HFFc6 (cell line): ENCODE measurements around the gene CBFA2T2. TPM values are rescaled to one million over a fixed set of nuclear protein-coding genes. Genes with fewer than 3 reads are reported as not detected.
"Not testable (repeated sequence)": the region's sequence is repeated elsewhere in the genome, so short reads cannot be mapped to it uniquely, and the experiment has no call there.

Source experiments
- DNase-seq: peaks from one replicate; pipeline ENCODE4 v3.0.0-alpha.2; 2018
- H3K27ac Mint-ChIP-seq: 2 replicates; pipeline ENCODE4 v1.8.0; 2020; ENCODE audit warnings: mild to moderate bottlenecking, mixed read lengths
- H3K27me3 Mint-ChIP-seq: 2 replicates; pipeline ENCODE4 v1.8.0; 2021; ENCODE audit warnings: mild to moderate bottlenecking, moderate library complexity, mixed read lengths; ENCODE audit not compliant: insufficient read depth
- H3K36me3 Mint-ChIP-seq: 2 replicates; pipeline ENCODE4 v1.8.0; 2021; ENCODE audit warnings: low read depth, mixed read lengths
- H3K4me1 Mint-ChIP-seq: 2 replicates; pipeline ENCODE4 v1.8.0; 2020; ENCODE audit warnings: low read depth, mixed read lengths
- H3K4me3 Mint-ChIP-seq: 2 replicates; pipeline ENCODE4 v1.8.0; 2020; ENCODE audit warnings: mild to moderate bottlenecking, moderate library complexity, mixed read lengths
- H3K9me3 Mint-ChIP-seq: 2 replicates; pipeline ENCODE4 v1.8.0; 2020; ENCODE audit warnings: mild to moderate bottlenecking, mixed read lengths
- CTCF ChIP-seq: fragments of 200-600 bp; sonication (generic); IDR thresholded peaks from 2 replicates; pipeline ENCODE4 v1.5.0; 2021; ENCODE audit warnings: antibody characterized with exemption, mild to moderate bottlenecking
- total RNA-seq, 6 experiments: library from RNA; stranded (reverse); fragmentation: NEBNext Ultra II Directional; extraction: Animal tissue kit (Norgen Biotek cat#: 25700); gene quantifications; 2 replicates in 1 of 6; 3 replicates in 5 of 6; pipeline ENCODE4 v1.2.3, GENCODE V29; 2021

The CBFA2T2 gene
- total RNA-seq, 6 experiments from 2014 or later: 7.0 to 9.1 (median 8.0) TPM

GRCh38 chr20:33568868-33569801, 79.2 kb downstream of the CBFA2T2 start:
- Mint-ChIP-seq H3K9me3 (no peaks in the 10 kb centered on the region), H3K27ac (no peak overlapping the region), H3K4me1 (peaks cover 7% of the 10 kb centered on the region; the same call in 1 of the 2 replicates), H3K4me3 (no peak overlapping the region), H3K36me3 (no peaks in the 10 kb centered on the region), H3K27me3 (no peaks in the 10 kb centered on the region)
- TF ChIP-seq CTCF: no peak
- DNase-seq: no peak

- no peak overlapping the region for H3K27ac Mint-ChIP-seq
- no peak for DNase-seq
- H3K9me3 Mint-ChIP-seq: no peaks in the 10 kb centered on the region
- no peaks in the 10 kb centered on the region for H3K36me3 Mint-ChIP-seq
- no peaks in the 10 kb centered on the region for H3K27me3 Mint-ChIP-seq
- TF ChIP-seq CTCF: no peak
- no peak overlapping the region for H3K4me3 Mint-ChIP-seq
- peaks cover 7% of the 10 kb centered on the region; the same call in 1 of the 2 replicates for H3K4me1 Mint-ChIP-seq
These were observed 80.0 kb downstream of the CBFA2T2 start for GRCh38 chr20:33569802-33570391.

- Mint-ChIP-seq H3K9me3 (no peaks in the 10 kb centered on the region), H3K27ac (no peak overlapping the region)
- TF ChIP-seq CTCF: no peak
These were observed 80.8 kb downstream of the CBFA2T2 start for GRCh38 chr20:33570743-33571142.

GRCh38 chr20:33573268-33573667, 83.4 kb downstream of the CBFA2T2 start:
- not testable (repeated sequence) for DNase-seq, H3K36me3 Mint-ChIP-seq, H3K4me3 Mint-ChIP-seq, H3K27ac Mint-ChIP-seq, H3K27me3 Mint-ChIP-seq, H3K4me1 Mint-ChIP-seq, H3K9me3 Mint-ChIP-seq

More at GRCh38 chr20:33570743-33571142, 80.8 kb downstream of the CBFA2T2 start:
- Mint-ChIP-seq H3K36me3 (no peaks in the 10 kb centered on the region), H3K4me3 (no peak overlapping the region), H3K27me3 (no peaks in the 10 kb centered on the region), H3K4me1 (peaks cover 7% of the 10 kb centered on the region; the same call in 1 of the 2 replicates)
- no peak for DNase-seq

- no peak for DNase-seq
- no peak overlapping the region for H3K4me3 Mint-ChIP-seq
- H3K9me3 Mint-ChIP-seq: no peaks in the 10 kb centered on the region
- TF ChIP-seq CTCF: no peak
- H3K27me3 Mint-ChIP-seq: no peaks in the 10 kb centered on the region
- H3K4me1 Mint-ChIP-seq: peaks cover 9% of the 10 kb centered on the region
- H3K36me3 Mint-ChIP-seq: no peaks in the 10 kb centered on the region
- no peak overlapping the region for H3K27ac Mint-ChIP-seq
These were observed 85.4 kb downstream of the CBFA2T2 start for GRCh38 chr20:33575282-33575681.
